ENCODE results near the gene N4BP2L2.

Gene N4BP2L2

GRCh38 chr13:32432856-32433255, 105.7 kb downstream of the N4BP2L2 start:
- H3K9ac ChIP-seq (ENCODE audit: low read length) = no peak overlapping the region
- no peak overlapping the region for H2BK120ac ChIP-seq (ENCODE audit: low read depth, low read length)
- DNase-seq = peak; percentile 19
- H3K9me3 ChIP-seq (ENCODE audit: control insufficient read depth, low read length) = no peaks in the 10 kb centered on the region
- no peak overlapping the region for H2AFZ ChIP-seq (ENCODE audit: low read depth, low read length)
- H3K4me3 ChIP-seq (ENCODE audit: insufficient read depth in 1 of 2, low read depth in 1 of 2, low read length in 2 of 2) = no peak overlapping the region
- peak overlapping the region; percentile 47 for H4K91ac ChIP-seq (ENCODE audit: low read length)
- H3K79me1 ChIP-seq (replicated peaks; ENCODE audit: low read length, poor library complexity, severe bottlenecking) = peaks cover under 1% of the 10 kb centered on the region
- H3K27ac ChIP-seq (ENCODE audit: low read length, poor library complexity, severe bottlenecking) = no peak overlapping the region
- no peak overlapping the region for H2BK12ac ChIP-seq (ENCODE audit: low read length in 2 of 2)
- H3K36me3 ChIP-seq (ENCODE audit: control insufficient read depth in 1 of 2, insufficient read depth in 2 of 2, low read depth in 1 of 2, low read length in 2 of 2) = peaks cover 7 to 64% of the 10 kb centered on the region in 2 experiments
- peaks cover 4% of the 10 kb centered on the region for H3K4me1 ChIP-seq (ENCODE audit: control insufficient read depth, insufficient read depth, low read depth, low read length)
- H4K8ac ChIP-seq (ENCODE audit: low read length) = peak overlapping the region; percentile 12
- H3K14ac ChIP-seq (ENCODE audit: low read length in 2 of 2) = no peak overlapping the region
- no peak overlapping the region for H2BK15ac ChIP-seq (ENCODE audit: low read depth, poor library complexity, severe bottlenecking)
- 99% methylated on average over 3 of the region's 3 CpGs for WGBS
- no peak overlapping the region for H3K4ac ChIP-seq (ENCODE audit: low read depth in 1 of 2, low read length in 2 of 2)
- H2AK5ac ChIP-seq (ENCODE audit: low read length, severe bottlenecking) = no peak overlapping the region
- H3K27me3 ChIP-seq (ENCODE audit: control insufficient read depth in 1 of 2, insufficient read depth in 1 of 2, low read length in 2 of 2) = no peaks in the 10 kb centered on the region
- no peak overlapping the region for H2BK5ac ChIP-seq (ENCODE audit: low read depth, low read length, poor library complexity, severe bottlenecking)
- H3K18ac ChIP-seq (ENCODE audit: low read depth in 1 of 2, low read length in 2 of 2) = no peak overlapping the region
- no peak overlapping the region for H3K23ac ChIP-seq (ENCODE audit: low read length in 2 of 2)
- H3K4me2 ChIP-seq (ENCODE audit: low read length, poor library complexity, severe bottlenecking) = no peak overlapping the region

- WGBS = 61% methylated on average over 3 of the region's 5 CpGs
- no peak overlapping the region for H3K27ac ChIP-seq (ENCODE audit: low read length, poor library complexity, severe bottlenecking)
- no peak overlapping the region for H2AK5ac ChIP-seq (ENCODE audit: low read length, severe bottlenecking)
Measured at GRCh38 chr13:32431361-32431760, 107.2 kb downstream of the N4BP2L2 start.

GRCh38 chr13:32430018-32430747, 108.4 kb downstream of the N4BP2L2 start:
- Histone ChIP-seq H2BK120ac (ENCODE audit: low read depth, low read length) (no peak overlapping the region), H4K91ac (ENCODE audit: low read length) (no peak overlapping the region), H3K27ac (ENCODE audit: low read length, poor library complexity, severe bottlenecking) (no peak overlapping the region), H3K18ac (ENCODE audit: low read depth in 1 of 2, low read length in 2 of 2) (peak overlapping the region in 1 of 2 experiments; percentile 82), H3K36me3 (ENCODE audit: control insufficient read depth in 1 of 2, insufficient read depth in 2 of 2, low read depth in 1 of 2, low read length in 2 of 2) (peaks cover 10 to 44% of the 10 kb centered on the region in 2 experiments), H2AFZ (ENCODE audit: low read depth, low read length) (no peak overlapping the region), H2BK5ac (ENCODE audit: low read depth, low read length, poor library complexity, severe bottlenecking) (no peak overlapping the region), H3K4me1 (ENCODE audit: control insufficient read depth, insufficient read depth, low read depth, low read length) (peaks cover 14% of the 10 kb centered on the region), H3K4me2 (ENCODE audit: low read length, poor library complexity, severe bottlenecking) (no peak overlapping the region), H2AK5ac (ENCODE audit: low read length, severe bottlenecking) (no peak overlapping the region), H3K27me3 (ENCODE audit: control insufficient read depth in 1 of 2, insufficient read depth in 1 of 2, low read length in 2 of 2) (no peaks in the 10 kb centered on the region), H3K9me3 (ENCODE audit: control insufficient read depth, low read length) (no peaks in the 10 kb centered on the region), H3K4ac (ENCODE audit: low read depth in 1 of 2, low read length in 2 of 2) (no peak overlapping the region), H4K8ac (ENCODE audit: low read length) (peak overlapping the region; percentile 27), H3K9ac (ENCODE audit: low read length) (no peak overlapping the region), H3K23ac (ENCODE audit: low read length in 2 of 2) (no peak overlapping the region), H2BK15ac (ENCODE audit: low read depth, poor library complexity, severe bottlenecking) (no peak overlapping the region), H2BK12ac (ENCODE audit: low read length in 2 of 2) (peak overlapping the region; percentile 17 to 69), H3K14ac (ENCODE audit: low read length in 2 of 2) (no peak overlapping the region), H3K79me1 (replicated peaks; ENCODE audit: low read length, poor library complexity, severe bottlenecking) (peaks cover 7% of the 10 kb centered on the region), H3K4me3 (ENCODE audit: insufficient read depth in 1 of 2, low read depth in 1 of 2, low read length in 2 of 2) (no peak overlapping the region)
- WGBS = 41% methylated on average over 5 of the region's 6 CpGs
- peak; percentile 67 for DNase-seq

More at GRCh38 chr13:32431361-32431760, 107.2 kb downstream of the N4BP2L2 start:
- DNase-seq = no peak
- no peak overlapping the region for H3K9ac ChIP-seq (ENCODE audit: low read length)
- no peak overlapping the region for H3K23ac ChIP-seq (ENCODE audit: low read length in 2 of 2)
- no peak overlapping the region for H3K4me3 ChIP-seq (ENCODE audit: insufficient read depth in 1 of 2, low read depth in 1 of 2, low read length in 2 of 2)
- H2BK12ac ChIP-seq (ENCODE audit: low read length in 2 of 2) = no peak overlapping the region
- H3K27me3 ChIP-seq (ENCODE audit: control insufficient read depth in 1 of 2, insufficient read depth in 1 of 2, low read length in 2 of 2) = no peaks in the 10 kb centered on the region
- H3K4ac ChIP-seq (ENCODE audit: low read depth in 1 of 2, low read length in 2 of 2) = no peak overlapping the region
- H2BK15ac ChIP-seq (ENCODE audit: low read depth, poor library complexity, severe bottlenecking) = no peak overlapping the region
- no peak overlapping the region for H4K91ac ChIP-seq (ENCODE audit: low read length)
- H3K9me3 ChIP-seq (ENCODE audit: control insufficient read depth, low read length) = no peaks in the 10 kb centered on the region
- H2AFZ ChIP-seq (ENCODE audit: low read depth, low read length) = no peak overlapping the region
- no peak overlapping the region for H3K18ac ChIP-seq (ENCODE audit: low read depth in 1 of 2, low read length in 2 of 2)
- no peak overlapping the region for H3K14ac ChIP-seq (ENCODE audit: low read length in 2 of 2)
- H3K4me1 ChIP-seq (ENCODE audit: control insufficient read depth, insufficient read depth, low read depth, low read length) = peaks cover 12% of the 10 kb centered on the region
- no peak overlapping the region for H2BK120ac ChIP-seq (ENCODE audit: low read depth, low read length)
- H3K79me1 ChIP-seq (replicated peaks; ENCODE audit: low read length, poor library complexity, severe bottlenecking) = peaks cover 7% of the 10 kb centered on the region
- no peak overlapping the region for H3K4me2 ChIP-seq (ENCODE audit: low read length, poor library complexity, severe bottlenecking)
- H2BK5ac ChIP-seq (ENCODE audit: low read depth, low read length, poor library complexity, severe bottlenecking) = no peak overlapping the region
- no peak overlapping the region for H4K8ac ChIP-seq (ENCODE audit: low read length)
- peaks cover 10 to 54% of the 10 kb centered on the region in 2 experiments for H3K36me3 ChIP-seq (ENCODE audit: control insufficient read depth in 1 of 2, insufficient read depth in 2 of 2, low read depth in 1 of 2, low read length in 2 of 2)

- Histone ChIP-seq H3K27ac (ENCODE audit: low read length, poor library complexity, severe bottlenecking) (no peak overlapping the region), H3K4me2 (ENCODE audit: low read length, poor library complexity, severe bottlenecking) (no peak overlapping the region), H3K9me3 (ENCODE audit: control insufficient read depth, low read length) (no peaks in the 10 kb centered on the region), H3K79me1 (replicated peaks; ENCODE audit: low read length, poor library complexity, severe bottlenecking) (peaks cover 7% of the 10 kb centered on the region), H2BK5ac (ENCODE audit: low read depth, low read length, poor library complexity, severe bottlenecking) (no peak overlapping the region), H3K27me3 (ENCODE audit: control insufficient read depth in 1 of 2, insufficient read depth in 1 of 2, low read length in 2 of 2) (no peaks in the 10 kb centered on the region), H2AK5ac (ENCODE audit: low read length, severe bottlenecking) (no peak overlapping the region), H2AFZ (ENCODE audit: low read depth, low read length) (no peak overlapping the region), H2BK12ac (ENCODE audit: low read length in 2 of 2) (peak overlapping the region in 1 of 2 experiments; percentile 86), H3K4me3 (ENCODE audit: insufficient read depth in 1 of 2, low read depth in 1 of 2, low read length in 2 of 2) (no peak overlapping the region), H3K36me3 (ENCODE audit: control insufficient read depth in 1 of 2, insufficient read depth in 2 of 2, low read depth in 1 of 2, low read length in 2 of 2) (peaks cover 10 to 37% of the 10 kb centered on the region in 2 experiments), H3K18ac (ENCODE audit: low read depth in 1 of 2, low read length in 2 of 2) (no peak overlapping the region), H2BK15ac (ENCODE audit: low read depth, poor library complexity, severe bottlenecking) (no peak overlapping the region), H3K9ac (ENCODE audit: low read length) (no peak overlapping the region), H2BK120ac (ENCODE audit: low read depth, low read length) (no peak overlapping the region), H3K14ac (ENCODE audit: low read length in 2 of 2) (no peak overlapping the region), H3K4me1 (ENCODE audit: control insufficient read depth, insufficient read depth, low read depth, low read length) (peaks cover 14% of the 10 kb centered on the region), H4K8ac (ENCODE audit: low read length) (no peak overlapping the region), H3K23ac (ENCODE audit: low read length in 2 of 2) (no peak overlapping the region), H4K91ac (ENCODE audit: low read length) (no peak overlapping the region), H3K4ac (ENCODE audit: low read depth in 1 of 2, low read length in 2 of 2) (peak overlapping the region in 1 of 2 experiments; percentile 34)
- DNase-seq = no peak
- WGBS = 94% methylated on average over 5 of the region's 6 CpGs
Measured at GRCh38 chr13:32429433-32429909, 109.1 kb downstream of the N4BP2L2 start.

Data from mesenchymal stem cell (in vitro differentiated cells and primary cell).